Activated T-cell treated with anti-CD3 and anti-CD28 coated beads for 1 hour (primary cell): ENCODE results near the gene KBTBD6.
"Not testable (repeated sequence)": the region's sequence is repeated elsewhere in the genome, so short reads cannot be mapped to it uniquely, and the experiment has no call there.

Source experiments
- DNase-seq: peaks from one replicate; pipeline ENCODE4 v3.0.0-alpha.2; 2020; ENCODE audit warnings: low read depth

KBTBD6 gene

GRCh38 chr13:41131660-41132511 lies 716 bp downstream of the KBTBD6 start:
- not testable (repeated sequence) for DNase-seq

DNA sequence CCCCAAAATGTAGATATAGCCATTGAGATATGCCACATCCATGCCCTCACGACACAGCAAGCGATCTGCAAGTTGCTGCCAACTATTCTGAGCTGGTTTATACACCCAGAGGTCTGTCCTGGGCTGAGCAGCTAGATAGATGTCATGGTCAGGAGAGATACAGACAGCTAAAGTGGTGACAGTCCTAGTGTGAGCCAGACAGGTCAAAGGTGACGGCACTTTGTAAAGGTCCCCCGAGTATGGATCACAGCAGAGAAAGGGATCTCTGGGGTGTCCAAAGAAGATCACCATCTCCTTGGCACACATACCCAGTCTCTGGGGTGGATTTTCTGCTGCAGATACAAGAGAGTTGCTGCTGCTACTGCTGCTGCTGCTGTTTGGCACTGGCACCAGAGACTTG lies 1.4 kb downstream of the KBTBD6 start:
- not testable (repeated sequence) for DNase-seq

DNA sequence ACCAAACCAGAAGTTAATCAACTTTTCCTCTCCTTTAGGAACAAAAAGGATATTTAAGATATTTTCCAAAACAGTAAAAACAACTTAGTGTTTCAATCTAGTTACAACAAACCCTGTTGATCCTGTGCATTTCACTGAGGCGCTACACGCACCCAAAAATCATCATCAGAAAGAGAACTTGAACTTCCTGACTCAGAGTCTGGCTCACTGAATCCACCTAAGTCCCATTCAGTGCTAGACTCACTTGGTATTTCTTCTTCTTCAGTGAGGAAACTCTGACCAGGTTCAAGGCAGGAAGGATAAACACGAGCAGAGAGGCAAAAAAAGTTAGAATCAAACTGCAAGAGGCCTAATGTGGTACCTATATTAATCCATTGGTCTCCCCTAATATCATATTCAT lies 2.2 kb downstream of the KBTBD6 start:
- no peak for DNase-seq

DNA sequence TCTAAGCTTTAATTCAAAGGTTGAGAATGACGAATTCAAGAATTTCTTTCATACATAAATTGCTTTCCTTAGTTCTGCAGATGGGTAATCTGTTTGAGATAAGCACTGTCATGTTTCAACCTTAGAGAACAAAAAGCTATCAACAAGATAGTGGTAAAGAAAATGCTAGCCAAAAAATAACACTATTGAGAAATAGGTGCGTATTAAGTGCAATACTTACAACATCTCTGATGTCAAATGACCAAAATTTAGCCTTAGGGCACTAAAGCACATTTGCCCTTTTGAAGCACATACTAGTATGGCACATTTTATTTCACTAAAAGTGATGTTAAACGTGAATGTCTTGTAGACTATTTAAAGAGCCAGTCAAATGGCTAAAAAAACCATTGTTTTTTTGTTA lies 4.9 kb downstream of the KBTBD6 start:
- DNase-seq: no peak

GRCh38 chr13:41122838-41123237 lies 9.8 kb downstream of the KBTBD6 start:
- no peak for DNase-seq

DNA sequence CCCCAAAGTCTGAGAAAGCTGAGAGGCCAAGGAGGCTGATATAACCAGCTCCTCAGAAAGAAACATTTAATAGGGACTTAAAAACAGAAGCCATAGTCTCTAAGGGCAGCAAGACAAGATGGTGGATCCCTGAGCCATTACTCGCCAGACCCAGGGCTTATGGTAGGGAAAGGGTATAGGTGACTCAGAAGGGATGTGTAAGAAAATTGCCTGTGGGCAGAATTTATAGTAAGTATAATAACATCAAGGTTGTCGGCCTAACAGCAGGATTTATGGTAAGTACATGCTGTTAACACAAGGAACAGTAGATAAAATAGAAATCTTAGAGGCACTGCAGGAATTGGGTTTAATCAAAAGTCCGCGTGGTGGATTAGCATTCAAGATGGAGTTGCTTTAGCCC lies 14.7 kb downstream of the KBTBD6 start:
- no peak for DNase-seq

- DNase-seq: no peak
Observed at GRCh38 chr13:41111454-41111853, 21.1 kb downstream of the KBTBD6 start.

DNA sequence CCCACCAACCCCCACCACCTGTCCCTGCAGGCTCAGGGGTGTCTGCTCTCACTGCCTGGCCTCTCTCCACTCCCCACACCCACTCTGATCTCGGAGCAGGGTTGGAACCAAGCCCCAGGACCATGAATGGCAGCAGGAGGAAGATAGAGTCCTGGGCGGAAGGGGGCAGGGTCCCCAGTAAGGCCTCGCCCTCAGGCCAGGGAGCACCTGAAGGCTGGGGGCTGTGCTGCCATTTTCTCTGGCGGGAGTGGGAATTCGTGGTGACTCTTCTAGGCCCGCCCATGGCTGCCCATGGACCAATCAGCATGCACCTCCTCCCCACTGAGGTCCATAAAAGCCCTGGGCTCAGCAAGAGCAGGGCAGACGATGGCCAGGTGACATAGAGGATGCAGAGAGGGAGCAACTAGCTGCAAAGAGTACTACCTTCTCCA lies 25.0 kb downstream of the KBTBD6 start:
- no peak for DNase-seq

DNA sequence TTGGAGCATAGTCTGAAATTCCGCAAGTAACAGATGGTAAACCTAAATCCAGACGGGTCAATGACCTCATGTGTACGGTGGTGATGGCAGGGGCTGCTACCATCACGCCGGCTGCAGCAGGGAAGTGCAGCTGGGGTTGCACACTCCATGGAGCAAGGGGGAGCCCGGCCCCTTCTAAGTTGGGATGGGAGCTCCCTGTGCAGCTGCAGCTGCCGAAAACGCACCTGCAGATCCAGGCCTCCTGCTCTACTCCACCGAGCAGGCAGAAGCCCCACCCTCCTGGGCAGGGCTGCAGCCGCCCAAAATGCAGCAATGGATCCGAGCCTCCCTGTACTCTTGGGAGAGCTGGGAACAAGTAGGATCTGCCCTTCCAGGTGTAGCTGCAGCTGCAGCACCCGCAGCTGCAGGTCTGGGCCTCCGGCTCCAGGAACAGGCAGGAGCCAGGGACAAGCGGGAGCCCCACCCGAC lies 25.5 kb downstream of the KBTBD6 start:
- DNase-seq: no peak

DNA sequence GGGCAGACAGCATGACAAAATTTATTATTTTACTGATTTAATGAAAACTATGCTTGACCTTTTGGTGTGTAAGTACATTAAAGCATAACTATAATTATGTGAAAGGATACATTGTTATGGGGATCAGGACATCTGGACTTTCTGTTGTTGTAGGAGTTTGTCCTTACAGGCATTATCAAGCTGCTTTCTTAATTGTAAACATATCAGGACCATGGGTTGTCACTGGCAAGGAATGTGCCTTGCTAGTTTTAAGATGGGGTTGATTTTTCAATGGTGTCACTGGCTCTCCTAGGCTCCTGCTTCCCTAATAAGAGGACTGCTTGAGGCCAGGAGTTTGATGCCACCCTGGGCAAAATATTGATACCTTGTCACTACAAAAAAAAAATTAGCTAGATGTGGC lies 32.6 kb downstream of the KBTBD6 start:
- DNase-seq: no peak

- no peak for DNase-seq
Observed at GRCh38 chr13:41098761-41099160, 33.8 kb downstream of the KBTBD6 start.

GRCh38 chr13:41095681-41096080 lies 36.9 kb downstream of the KBTBD6 start:
- not testable (repeated sequence) for DNase-seq

DNA sequence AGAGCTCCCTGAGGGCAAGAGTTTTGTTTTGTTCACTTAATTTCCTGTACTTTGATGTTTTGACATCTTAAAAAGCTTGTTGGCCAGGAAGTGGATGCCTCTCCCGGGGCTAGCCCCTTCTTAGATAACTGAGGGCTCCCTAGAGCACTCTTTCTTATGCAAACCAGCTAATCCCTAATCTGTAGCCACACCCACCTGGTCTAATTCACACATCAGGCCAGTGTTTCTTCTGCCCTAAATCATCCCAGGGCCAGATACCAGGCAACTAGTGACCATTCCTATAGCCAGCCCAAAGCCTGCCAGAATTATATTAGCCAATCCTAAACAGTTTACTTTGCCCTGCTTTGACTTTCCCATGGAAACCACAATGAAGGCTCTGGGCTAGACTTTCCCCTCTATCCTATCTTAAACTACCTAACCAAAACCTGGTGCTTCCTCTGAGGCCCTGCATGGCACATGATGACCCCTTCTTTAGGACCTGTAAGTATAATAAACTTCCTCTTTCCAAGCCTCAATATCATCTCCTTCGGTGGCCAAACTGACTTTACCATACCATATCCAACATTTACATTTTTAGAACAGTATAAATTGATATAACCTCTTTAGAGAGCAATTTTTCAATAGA lies 46.5 kb downstream of the KBTBD6 start:
- no peak for DNase-seq

DNA sequence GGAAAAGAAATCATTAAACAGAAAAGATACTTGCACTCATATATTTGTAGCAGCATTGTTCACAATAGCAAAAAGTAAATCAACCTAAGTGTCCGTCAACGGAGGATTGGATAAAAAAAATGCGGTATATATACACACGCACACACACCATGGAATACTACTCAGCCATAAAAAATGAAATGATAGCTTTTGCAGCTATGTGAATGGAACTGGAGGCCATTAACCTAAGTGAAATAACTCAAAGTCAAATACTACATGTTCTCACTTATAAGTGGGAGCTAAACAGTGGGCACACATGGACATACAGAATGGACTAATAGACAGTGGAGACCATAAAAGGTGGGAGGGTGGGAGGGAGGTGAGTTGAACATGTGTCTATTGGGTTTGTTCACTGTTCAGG lies 52.9 kb downstream of the KBTBD6 start:
- DNase-seq: no peak
